Endodermal cell (in vitro differentiated cells): ENCODE results near the gene UBFD1. TPM values are rescaled to one million over a fixed set of nuclear protein-coding genes. Genes with fewer than 3 reads are reported as not detected.

Source experiments
- DNase-seq: peaks from one replicate; pipeline ENCODE4 v3.0.0-alpha.2; 2017
- H3K27ac ChIP-seq: 2 replicates; pipeline ENCODE4 v1.5.1; 2013; ENCODE audit warnings: mild to moderate bottlenecking, low read depth, low read length, moderate library complexity
- H3K27me3 ChIP-seq: 2 replicates; pipeline ENCODE4 v1.6.1; 2013; ENCODE audit warnings: mild to moderate bottlenecking, low read length, moderate library complexity; ENCODE audit not compliant: insufficient read depth, control insufficient read depth, poor library complexity, severe bottlenecking
- H3K36me3 ChIP-seq: 2 replicates; pipeline ENCODE4 v1.7.0; 2013; ENCODE audit warnings: mild to moderate bottlenecking, low read length, moderate library complexity; ENCODE audit not compliant: control insufficient read depth, insufficient read depth
- H3K4me1 ChIP-seq: one replicate; pipeline ENCODE4 v1.7.0; 2013; ENCODE audit warnings: low read length; ENCODE audit not compliant: control insufficient read depth, insufficient read depth
- H3K4me3 ChIP-seq: 2 replicates; pipeline ENCODE4 v1.5.1; 2013; ENCODE audit warnings: mild to moderate bottlenecking, low read length, moderate library complexity
- H3K9ac ChIP-seq: 2 replicates; pipeline ENCODE4 v1.6.1; 2013; ENCODE audit warnings: mild to moderate bottlenecking, low read length, moderate library complexity; ENCODE audit not compliant: poor library complexity, severe bottlenecking; ENCODE audit errors: extremely low read depth
- H3K9me3 ChIP-seq: 2 replicates; pipeline ENCODE4 v1.6.1; 2013; ENCODE audit warnings: mild to moderate bottlenecking, low read length, moderate library complexity; ENCODE audit not compliant: control insufficient read depth
- H3K27ac Mint-ChIP-seq: 2 replicates; pipeline ENCODE4 v1.8.0; 2020; ENCODE audit warnings: mixed read lengths
- H3K27me3 Mint-ChIP-seq: 2 replicates; pipeline ENCODE4 v1.8.0; 2021; ENCODE audit warnings: mild to moderate bottlenecking, mixed read lengths; ENCODE audit not compliant: insufficient read depth
- H3K36me3 Mint-ChIP-seq: 2 replicates; pipeline ENCODE4 v1.8.0; 2020; ENCODE audit warnings: low read depth, mixed read lengths
- H3K4me1 Mint-ChIP-seq: 2 replicates; pipeline ENCODE4 v1.8.0; 2020; ENCODE audit warnings: mixed read lengths
- H3K4me3 Mint-ChIP-seq: 2 replicates; pipeline ENCODE4 v1.8.0; 2020; ENCODE audit warnings: mild to moderate bottlenecking, moderate library complexity, mixed read lengths
- H3K9me3 Mint-ChIP-seq: 2 replicates; pipeline ENCODE4 v1.8.0; 2020; ENCODE audit warnings: mild to moderate bottlenecking, mixed read lengths
- WGBS, 2 experiments: methylation state at CpG; one replicate each; pipeline versions ENCODE4 v1.1.5 to v1.1.7; 2013; ENCODE audit warnings: missing lambda C conversion rate in 2 of 2, mixed read lengths in 1 of 2; ENCODE audit not compliant: insufficient coverage in 1 of 2, insufficient read length in 1 of 2; 5-methylcytosine and 5-hydroxymethylcytosine counted together
- total RNA-seq, 2 donors: library from RNA; stranded (reverse); fragmentation: NEBNext Ultra II Directional in 1 of 2; extraction: Animal tissue kit (Norgen Biotek cat#: 25700) in 1 of 2; gene quantifications; 2 replicates in 1 of 2; 3 replicates in 1 of 2; pipeline ENCODE4 v1.2.1, GENCODE V29; 2021
- TF ChIP-seq, protein P1 (sequence below): fragments of 200-600 bp; sonication (generic); conservative IDR thresholded peaks from 2 replicates; pipeline ENCODE4 v1.5.0; 2021; ENCODE audit warnings: antibody characterized with exemption, mild to moderate bottlenecking

UBFD1 gene
- total RNA-seq, 2 donors from 2014 or later: 105 to 113 TPM

- no peak for DNase-seq
- H3K4me3 Mint-ChIP-seq: no peak overlapping the region
- H3K4me3 ChIP-seq: no peak overlapping the region
- TF ChIP-seq, protein P1, sequence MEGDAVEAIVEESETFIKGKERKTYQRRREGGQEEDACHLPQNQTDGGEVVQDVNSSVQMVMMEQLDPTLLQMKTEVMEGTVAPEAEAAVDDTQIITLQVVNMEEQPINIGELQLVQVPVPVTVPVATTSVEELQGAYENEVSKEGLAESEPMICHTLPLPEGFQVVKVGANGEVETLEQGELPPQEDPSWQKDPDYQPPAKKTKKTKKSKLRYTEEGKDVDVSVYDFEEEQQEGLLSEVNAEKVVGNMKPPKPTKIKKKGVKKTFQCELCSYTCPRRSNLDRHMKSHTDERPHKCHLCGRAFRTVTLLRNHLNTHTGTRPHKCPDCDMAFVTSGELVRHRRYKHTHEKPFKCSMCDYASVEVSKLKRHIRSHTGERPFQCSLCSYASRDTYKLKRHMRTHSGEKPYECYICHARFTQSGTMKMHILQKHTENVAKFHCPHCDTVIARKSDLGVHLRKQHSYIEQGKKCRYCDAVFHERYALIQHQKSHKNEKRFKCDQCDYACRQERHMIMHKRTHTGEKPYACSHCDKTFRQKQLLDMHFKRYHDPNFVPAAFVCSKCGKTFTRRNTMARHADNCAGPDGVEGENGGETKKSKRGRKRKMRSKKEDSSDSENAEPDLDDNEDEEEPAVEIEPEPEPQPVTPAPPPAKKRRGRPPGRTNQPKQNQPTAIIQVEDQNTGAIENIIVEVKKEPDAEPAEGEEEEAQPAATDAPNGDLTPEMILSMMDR: no peak
- H3K27ac Mint-ChIP-seq: no peak overlapping the region
- H3K27ac ChIP-seq: no peak overlapping the region
- H3K9ac ChIP-seq: no peak overlapping the region
- peaks cover 57% of the 10 kb centered on the region for H3K36me3 Mint-ChIP-seq
- WGBS, 2 experiments: 98 to 100% methylated on average over 4 to 5 of the region's 5 CpGs
- H3K36me3 ChIP-seq: peaks cover 53% of the 10 kb centered on the region
- H3K4me1 ChIP-seq: no peaks in the 10 kb centered on the region
- H3K27me3 ChIP-seq: no peaks in the 10 kb centered on the region
- H3K27me3 Mint-ChIP-seq: no peaks in the 10 kb centered on the region
- H3K9me3 ChIP-seq: no peaks in the 10 kb centered on the region
- H3K4me1 Mint-ChIP-seq: no peaks in the 10 kb centered on the region
- no peaks in the 10 kb centered on the region for H3K9me3 Mint-ChIP-seq
Measured at GRCh38 chr16:23519282-23519681, 38.2 kb upstream of the UBFD1 start.

- Histone ChIP-seq H3K27me3 (no peaks in the 10 kb centered on the region), H3K9ac (no peak overlapping the region), H3K4me3 (no peak overlapping the region), H3K9me3 (no peaks in the 10 kb centered on the region), H3K4me1 (no peaks in the 10 kb centered on the region), H3K27ac (no peak overlapping the region), H3K36me3 (peaks cover 64% of the 10 kb centered on the region)
- TF ChIP-seq, protein P1: no peak
- WGBS, 2 experiments: 93 to 96% methylated on average over 4 of the region's 4 CpGs
- Mint-ChIP-seq H3K27me3 (no peaks in the 10 kb centered on the region), H3K4me1 (no peaks in the 10 kb centered on the region), H3K4me3 (no peak overlapping the region), H3K9me3 (no peaks in the 10 kb centered on the region), H3K27ac (no peak overlapping the region), H3K36me3 (peaks cover 64% of the 10 kb centered on the region)
- no peak for DNase-seq
Measured at GRCh38 chr16:23520500-23520899, 37.0 kb upstream of the UBFD1 start.

GRCh38 chr16:23521037-23521743, 36.3 kb upstream of the UBFD1 start:
- H3K36me3 Mint-ChIP-seq: peaks cover 63% of the 10 kb centered on the region

More at GRCh38 chr16:23521037-23521743, 36.3 kb upstream of the UBFD1 start:
- Histone ChIP-seq H3K4me3 (no peak overlapping the region), H3K27ac (no peak overlapping the region), H3K9ac (no peak overlapping the region), H3K27me3 (no peaks in the 10 kb centered on the region), H3K9me3 (no peaks in the 10 kb centered on the region), H3K36me3 (peaks cover 65% of the 10 kb centered on the region), H3K4me1 (no peaks in the 10 kb centered on the region)
- Mint-ChIP-seq H3K27me3 (no peaks in the 10 kb centered on the region), H3K27ac (no peak overlapping the region), H3K4me1 (no peaks in the 10 kb centered on the region), H3K4me3 (no peak overlapping the region), H3K9me3 (no peaks in the 10 kb centered on the region)
- TF ChIP-seq, protein P1: no peak
- no peak for DNase-seq
- 94 to 96% methylated on average over 3 of the region's 4 CpGs for WGBS, 2 experiments
